PC-9 (cell line): ENCODE data around the gene BNIP3. TPM values are rescaled to one million over a fixed set of nuclear protein-coding genes. Genes with fewer than 3 reads are reported as not detected.

ENCODE experiments used
- BruUV-seq: library from RNA; stranded (reverse); fragments of 400-500 nt; replicated peaks from 2 replicates; lab custom pipeline; 2021; lab: Mats Ljungman, UMichigan
- CTCF ChIA-PET: fragments of 300-600 bp; sonication (Branson Sonifier 250); formaldehyde crosslinking; loops from one replicate; lab custom pipeline; 2022; ENCODE audit warnings: antibody characterized with exemption; lab: Charles Lee
- POLR2A ChIA-PET: fragments of 300-600 bp; sonication (Branson Sonifier 250); formaldehyde crosslinking; loops from one replicate; lab custom pipeline; 2022; ENCODE audit warnings: antibody characterized with exemption; ENCODE audit not compliant: unreplicated experiment; lab: Charles Lee
- DNase-seq, 2 experiments: peaks; one replicate each; pipeline versions ENCODE4 v3.0.0 to v3.0.0-alpha.2; 2015 to 2022; ENCODE audit warnings: mixed read lengths in 1 of 2
- H2AFZ ChIP-seq: fragments of 200-600 bp; sonication (generic); 2 replicates; pipeline ENCODE4 v1.8.1; 2017; ENCODE audit warnings: antibody characterized with exemption
- H3F3A ChIP-seq: fragments of 200-600 bp; sonication (generic); 2 replicates; pipeline ENCODE4 v1.8.1; 2017; ENCODE audit warnings: antibody characterized with exemption, mild to moderate bottlenecking, low read depth; ENCODE audit not compliant: insufficient read depth
- H3K27ac ChIP-seq: fragments of 200-600 bp; sonication (generic); 2 replicates; pipeline ENCODE4 v1.6.1; 2016; ENCODE audit warnings: mixed run types
- H3K27me3 ChIP-seq: fragments of 200-600 bp; sonication (generic); 2 replicates; pipeline ENCODE4 v1.6.1; 2016; ENCODE audit warnings: low read depth, mixed run types; ENCODE audit not compliant: insufficient read depth
- H3K36me3 ChIP-seq: fragments of 200-600 bp; sonication (generic); 2 replicates; pipeline ENCODE4 v1.6.1; 2016; ENCODE audit warnings: low read depth, mixed run types
- H3K4me1 ChIP-seq: fragments of 200-600 bp; sonication (generic); replicated peaks from 2 replicates; pipeline ENCODE4 v1.6.1; 2016; ENCODE audit warnings: mixed run types; ENCODE audit not compliant: insufficient read depth
- H3K4me2 ChIP-seq: fragments of 200-600 bp; sonication (generic); 2 replicates; pipeline ENCODE4 v1.6.1; 2017; ENCODE audit warnings: mixed run types
- H3K4me3 ChIP-seq: fragments of 200-600 bp; sonication (generic); 2 replicates; pipeline ENCODE4 v1.6.1; 2016; ENCODE audit warnings: mixed run types
- H3K79me2 ChIP-seq: fragments of 200-600 bp; sonication (generic); 2 replicates; pipeline ENCODE4 v1.6.1; 2017; ENCODE audit warnings: low read depth, mixed run types
- H3K9me2 ChIP-seq: fragments of 200-600 bp; sonication (generic); 2 replicates; pipeline ENCODE4 v1.8.1; 2017; ENCODE audit warnings: mild to moderate bottlenecking; ENCODE audit not compliant: insufficient read depth
- H3K9me3 ChIP-seq: fragments of 200-600 bp; sonication (generic); 2 replicates; pipeline ENCODE4 v1.8.1; 2016; ENCODE audit warnings: low read depth; ENCODE audit not compliant: insufficient read depth
- H4K20me1 ChIP-seq: fragments of 200-600 bp; sonication (generic); 2 replicates; pipeline ENCODE4 v1.8.1; 2017; ENCODE audit not compliant: insufficient read depth
- CTCF ChIP-seq: fragments of 200-600 bp; sonication (generic); conservative IDR thresholded peaks from 2 replicates; pipeline ENCODE4 v1.6.1; 2017; ENCODE audit warnings: mixed run types, antibody characterized with exemption, mild to moderate bottlenecking, moderate library complexity
- EZH2 ChIP-seq: fragments of 200-600 bp; sonication (generic); IDR thresholded peaks from 2 replicates; pipeline ENCODE4 v1.8.0; 2017; ENCODE audit warnings: antibody characterized with exemption, low read depth
- intact Hi-C: fragments of 100-400 bp; cut with micrococcal nuclease; formaldehyde crosslinking; loops from one replicate; pipeline ENCODE4 v1.10.0; 2022; ENCODE audit not compliant: unreplicated experiment
- total RNA-seq: library from RNA; stranded (reverse); gene quantifications from 2 replicates; pipeline ENCODE4 v1.2.3, GENCODE V29; 2021

BNIP3 gene
- total RNA-seq, 1 experiment from 2014 or later, result 21.0 TPM

DNA sequence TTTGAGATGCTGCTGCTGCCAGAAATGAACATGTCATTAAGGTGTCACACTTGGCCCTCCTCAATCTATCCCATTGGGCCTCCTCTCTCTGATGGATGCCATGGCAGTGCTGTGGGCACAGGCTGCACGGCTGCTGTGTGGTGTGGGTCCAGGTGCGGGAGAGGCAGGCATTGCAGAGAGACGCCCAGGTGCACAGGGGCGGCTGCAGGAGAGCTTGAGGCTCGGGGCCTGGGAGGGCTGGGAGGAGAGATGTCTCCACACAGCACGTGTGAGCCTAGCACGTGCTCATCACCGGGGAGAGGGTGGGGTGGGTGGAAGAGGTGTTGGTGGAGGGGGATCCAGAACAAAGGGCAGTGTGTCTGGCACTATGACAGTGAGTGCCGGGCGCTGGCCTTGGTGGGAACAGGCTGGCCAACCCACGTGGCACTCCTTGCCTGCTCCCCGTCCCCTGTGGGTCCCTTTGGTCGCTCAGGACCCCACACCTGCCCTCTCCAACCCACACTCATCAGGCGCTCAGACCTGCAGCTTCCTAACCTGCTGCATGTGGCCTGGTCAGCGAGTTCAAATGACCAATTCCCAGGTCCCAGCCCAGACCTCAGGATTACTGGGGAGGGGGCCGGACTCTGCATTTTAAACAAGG is 39.9 kb upstream of the BNIP3 start:
- CTCF ChIA-PET, result interaction anchor here (0.6 kb wide), 1 partner anchor 21 kb away, joined by 7 read pairs; no protein-coding TSS in a partner anchor
- BruUV-seq, result no TSS peak
- intact Hi-C loops, result loop anchor here (2.0 to 10.0 kb wide), 2 partner anchors 123 to 137 kb away; no protein-coding TSS in a partner anchor

DNA sequence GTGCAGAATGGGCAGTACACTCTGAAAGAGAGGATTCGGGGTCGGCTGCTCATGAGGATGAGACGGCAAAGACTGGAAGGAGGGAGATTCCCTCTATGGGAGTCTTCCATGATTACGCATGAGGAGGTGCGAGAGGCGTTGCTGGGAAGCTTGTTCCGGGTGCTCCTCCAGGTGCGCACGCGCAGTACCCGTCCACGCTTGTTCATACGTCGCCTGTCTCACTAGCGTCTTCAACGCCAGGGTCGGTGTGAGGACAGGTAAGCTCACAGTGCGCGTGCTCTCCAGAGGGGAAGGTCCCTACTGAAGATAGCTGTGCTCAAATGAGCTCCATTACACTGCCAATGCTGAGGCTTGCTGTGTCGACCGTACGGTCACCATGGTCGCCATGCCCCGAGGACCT is 39.3 kb upstream of the BNIP3 start:
- Histone ChIP-seq H3K4me2 (no peak overlapping the region), H2AFZ (no peak overlapping the region), H3K79me2 (no peaks in the 10 kb centered on the region), H3K27me3 (0 out of 2 replicates have a peak, but pooled peaks cover 3% of the 10 kb centered on the region), H3K27ac (no peak overlapping the region), H3K9me3 (no peaks in the 10 kb centered on the region), H3K4me1 (no peaks in the 10 kb centered on the region), H3F3A (no peaks in the 10 kb centered on the region), H3K4me3 (no peak overlapping the region), H4K20me1 (no peaks in the 10 kb centered on the region), H3K9me2 (no peaks in the 10 kb centered on the region), H3K36me3 (no peaks in the 10 kb centered on the region)
- no peak for TF ChIP-seq CTCF
- no TSS peak for BruUV-seq
- no peak for DNase-seq
- POLR2A ChIA-PET, result no interaction called here
- intact Hi-C loops, result loop anchor here (10.0 kb wide), 1 partner anchor 124 kb away; no protein-coding TSS in a partner anchor
- CTCF ChIA-PET, result interaction anchor here (0.6 kb wide), 1 partner anchor 21 kb away, joined by 7 read pairs; no protein-coding TSS in a partner anchor

More for the DNA sequence above, 39.9 kb upstream of the BNIP3 start:
- H3K4me2 ChIP-seq, result no peak overlapping the region
- H3K9me2 ChIP-seq, result no peaks in the 10 kb centered on the region
- H3K9me3 ChIP-seq, result no peaks in the 10 kb centered on the region
- no peak overlapping the region for H3K4me3 ChIP-seq
- no peaks in the 10 kb centered on the region for H3K4me1 ChIP-seq
- no peaks in the 10 kb centered on the region for H3K79me2 ChIP-seq
- no peaks in the 10 kb centered on the region for H3K36me3 ChIP-seq
- no peak overlapping the region for H3K27ac ChIP-seq
- H3F3A ChIP-seq, result no peaks in the 10 kb centered on the region
- H2AFZ ChIP-seq, result no peak overlapping the region
- POLR2A ChIA-PET, result no interaction called here
- H3K27me3 ChIP-seq, result 0 out of 2 replicates have a peak, but pooled peaks cover 3% of the 10 kb centered on the region
- no peak for DNase-seq
- TF ChIP-seq EZH2 (no peak), CTCF (no peak)
- no peaks in the 10 kb centered on the region for H4K20me1 ChIP-seq

GRCh38 chr10:132020456-132020855 is 38.7 kb upstream of the BNIP3 start:
- H3K27me3 ChIP-seq, result 0 out of 2 replicates have a peak, but pooled peaks cover 3% of the 10 kb centered on the region
- POLR2A ChIA-PET, result no interaction called here
- H3F3A ChIP-seq, result no peaks in the 10 kb centered on the region
- H3K4me1 ChIP-seq, result no peaks in the 10 kb centered on the region
- H3K27ac ChIP-seq, result no peak overlapping the region
- no peaks in the 10 kb centered on the region for H3K9me3 ChIP-seq
- no peak for TF ChIP-seq CTCF
- no peak for TF ChIP-seq EZH2
- H3K9me2 ChIP-seq, result no peaks in the 10 kb centered on the region
- H3K36me3 ChIP-seq, result no peaks in the 10 kb centered on the region
- CTCF ChIA-PET, result no interaction called here
- no peaks in the 10 kb centered on the region for H4K20me1 ChIP-seq
- intact Hi-C loops, result loop anchor here (10.0 kb wide), 1 partner anchor 124 kb away; no protein-coding TSS in a partner anchor
- no peak overlapping the region for H3K4me3 ChIP-seq
- no peak overlapping the region for H2AFZ ChIP-seq
- no peak for DNase-seq
- no peak overlapping the region for H3K4me2 ChIP-seq
- H3K79me2 ChIP-seq, result no peaks in the 10 kb centered on the region
- BruUV-seq, result no TSS peak
